NCI-H345 (cell line): ENCODE measurements around the gene CABCOCO1.
A peak's percentile ranks its signal among the peaks of the same experiment; 100 is the strongest.
"Not testable (repeated sequence)": the region's sequence is repeated elsewhere in the genome, so short reads cannot be mapped to it uniquely, and the experiment has no call there.

ENCODE experiments used
- DNase-seq: peaks from one replicate; lab custom pipeline; 2025; lab: John Stamatoyannopoulos, UW

CABCOCO1 gene

DNA sequence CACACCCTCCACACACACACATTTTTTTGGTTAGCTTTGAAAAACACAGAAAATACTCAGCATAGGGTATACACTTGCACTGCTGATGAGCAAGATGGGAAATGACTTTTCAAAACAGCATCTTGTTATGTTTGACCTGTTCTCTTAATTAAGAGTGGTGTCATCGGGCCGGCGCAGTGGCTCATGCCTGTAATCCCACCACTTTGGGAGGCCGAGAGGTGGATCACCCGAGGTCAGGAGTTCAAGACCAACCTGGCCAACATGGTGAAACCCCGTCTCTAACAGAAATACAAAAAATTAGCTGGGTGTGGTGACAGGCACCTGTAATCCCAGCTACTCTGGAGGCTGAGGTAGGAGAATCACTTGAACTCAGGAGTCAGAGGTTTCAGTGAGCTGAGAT lies 56.7 kb downstream of the CABCOCO1 start:
- DNase-seq: not testable (repeated sequence)

- no peak for DNase-seq
Measured at GRCh38 chr10:61719906-61720305, 57.2 kb downstream of the CABCOCO1 start.

- DNase-seq: no peak
Measured at GRCh38 chr10:61721431-61721830, 58.7 kb downstream of the CABCOCO1 start.

DNA sequence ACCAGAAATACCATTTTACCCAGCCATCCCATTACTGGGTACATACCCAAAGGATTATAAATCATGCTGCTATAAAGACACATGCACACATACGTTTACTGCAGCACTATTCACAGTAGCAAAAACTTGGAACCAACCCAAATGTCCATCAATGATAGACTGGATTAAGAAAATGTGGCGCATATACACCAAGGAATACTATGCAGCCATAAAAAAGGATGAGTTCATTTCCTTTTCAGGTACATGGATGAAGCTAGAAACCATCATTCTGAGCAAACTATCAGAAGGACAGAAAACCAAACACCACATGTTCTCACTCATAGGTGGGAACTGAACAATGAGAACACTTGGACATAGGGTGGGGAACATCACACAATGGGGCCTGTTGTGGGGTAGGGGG lies 62.5 kb downstream of the CABCOCO1 start:
- DNase-seq: not testable (repeated sequence)

DNA sequence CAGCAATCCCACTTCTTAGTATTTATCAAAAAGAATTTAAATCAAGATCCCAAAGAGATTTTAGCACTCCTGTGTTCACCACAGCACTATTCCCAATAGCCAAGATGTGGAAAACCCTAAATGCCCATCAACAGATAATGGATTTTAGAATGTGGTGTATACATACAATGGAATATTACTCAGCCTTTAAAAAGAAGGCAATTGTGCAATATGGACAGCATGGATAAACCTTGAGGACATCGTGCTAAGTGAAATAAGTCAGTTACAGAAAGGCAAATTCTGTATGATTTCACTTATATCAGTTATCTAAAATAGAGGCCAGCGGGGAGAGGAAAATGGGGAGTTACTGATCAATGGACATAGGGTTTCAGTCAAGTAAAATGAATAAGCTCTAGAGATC lies 66.9 kb downstream of the CABCOCO1 start:
- DNase-seq: no peak

DNA sequence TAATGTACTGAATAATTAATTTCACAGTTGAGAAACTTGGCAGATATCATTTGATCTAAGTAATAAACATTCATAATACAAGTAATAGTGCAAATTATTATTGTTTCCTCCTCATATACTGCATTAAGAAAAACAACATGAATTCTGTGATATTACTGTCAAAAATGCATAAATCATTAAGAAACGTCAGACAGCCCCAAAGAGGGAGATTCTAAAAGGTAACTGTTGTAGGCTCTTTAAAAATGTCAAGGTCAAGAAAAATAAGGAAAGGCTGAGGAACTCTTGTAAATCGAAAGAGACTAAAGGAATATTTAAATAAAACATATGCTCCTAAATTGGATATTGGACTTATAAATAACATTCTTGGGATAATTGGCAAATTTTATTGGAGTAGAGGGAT lies 67.9 kb downstream of the CABCOCO1 start:
- no peak for DNase-seq

GRCh38 chr10:61731638-61732037 lies 68.9 kb downstream of the CABCOCO1 start:
- DNase-seq: no peak

DNA sequence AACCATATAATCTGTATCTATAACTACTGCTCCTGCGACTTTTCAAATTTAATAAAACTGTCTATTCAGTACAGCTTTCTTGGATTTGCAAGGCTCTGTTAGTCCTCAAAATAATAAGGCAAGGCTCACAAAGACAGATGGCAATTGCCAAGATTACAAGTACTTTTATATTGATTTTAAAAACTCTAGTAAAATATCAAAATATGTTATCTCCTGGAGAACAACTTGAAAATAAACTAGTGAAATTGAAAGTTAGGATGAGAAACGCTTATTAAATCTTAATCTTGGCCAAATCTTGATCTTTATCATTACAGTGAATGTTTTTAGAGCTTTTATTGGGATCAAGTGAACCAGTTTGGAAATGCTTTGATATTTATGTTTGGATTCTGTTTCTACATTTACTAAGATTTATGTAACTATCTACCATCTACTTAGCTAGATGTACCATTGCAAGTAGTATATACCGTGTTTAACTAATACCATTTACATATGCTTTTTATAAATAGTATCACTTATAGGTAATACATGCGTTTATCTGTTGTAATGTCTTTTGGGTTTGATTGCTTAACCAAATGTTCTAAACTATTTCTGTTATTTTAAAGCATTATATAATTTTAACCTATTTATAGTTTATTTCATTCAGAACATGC lies 70.0 kb downstream of the CABCOCO1 start:
- no peak for DNase-seq

- peak; percentile 35 for DNase-seq
Measured at GRCh38 chr10:61733358-61733940, 70.7 kb downstream of the CABCOCO1 start.

- no peak for DNase-seq
Measured at GRCh38 chr10:61735882-61736281, 73.2 kb downstream of the CABCOCO1 start.

- not testable (repeated sequence) for DNase-seq
Measured at GRCh38 chr10:61737455-61737854, 74.7 kb downstream of the CABCOCO1 start.

- no peak for DNase-seq
Measured at GRCh38 chr10:61742812-61743211, 80.1 kb downstream of the CABCOCO1 start.

DNA sequence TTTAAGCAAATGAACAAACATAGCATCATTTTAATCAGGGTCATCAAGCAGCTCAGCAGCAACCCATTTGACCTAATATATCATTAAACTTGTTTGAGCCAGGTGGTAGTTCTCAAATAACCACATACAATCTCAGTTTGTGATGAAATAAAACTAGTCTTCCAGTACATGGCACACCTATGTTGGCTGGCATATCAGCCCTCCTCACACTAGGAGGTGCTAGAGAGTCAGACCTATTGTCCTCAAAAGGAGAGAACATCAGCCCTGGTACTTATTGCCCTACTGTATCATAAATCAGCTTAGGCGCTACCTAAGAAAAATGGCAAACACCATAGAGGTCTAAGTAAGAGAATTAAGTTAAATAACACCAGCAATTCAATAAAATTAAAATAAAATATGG lies 81.7 kb downstream of the CABCOCO1 start:
- DNase-seq: no peak

DNA sequence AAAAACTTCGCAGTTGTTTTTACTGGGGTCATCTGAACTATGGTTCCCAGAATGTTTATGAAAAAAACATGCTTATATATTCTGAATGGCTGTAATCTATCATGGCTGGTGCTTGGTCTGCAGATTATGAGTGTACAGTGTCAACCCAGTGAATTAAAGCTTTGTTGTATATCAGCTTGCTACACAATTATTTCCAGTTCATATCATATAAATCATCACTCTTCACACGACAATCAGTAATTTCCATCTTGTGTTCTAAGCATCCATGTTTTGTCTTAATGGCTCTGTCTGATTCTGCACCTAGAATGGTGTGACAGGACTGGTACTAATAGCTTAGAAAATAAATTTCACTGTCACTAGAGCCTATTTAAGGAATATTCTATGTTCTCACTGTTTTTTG lies 83.6 kb downstream of the CABCOCO1 start:
- DNase-seq: no peak

DNA sequence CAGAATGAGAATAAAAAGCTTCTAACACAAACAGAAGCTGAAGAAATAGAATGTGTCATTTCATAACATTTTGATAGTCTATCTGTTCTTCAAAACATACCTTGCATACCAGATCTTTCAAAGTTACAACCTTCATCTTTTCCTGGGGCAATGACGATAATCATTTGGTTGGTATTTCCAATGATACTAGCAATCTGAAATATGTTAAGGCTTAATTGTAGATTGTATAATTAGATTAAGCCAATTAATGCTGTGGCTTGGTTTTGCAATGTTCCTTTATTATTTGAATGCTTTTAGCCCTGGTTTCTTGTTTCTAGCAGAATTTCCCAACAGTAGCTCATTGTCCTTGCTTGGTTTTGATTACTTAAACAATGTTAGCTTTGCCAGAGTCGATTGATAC lies 84.6 kb downstream of the CABCOCO1 start:
- no peak for DNase-seq

GRCh38 chr10:61749291-61749690 lies 86.6 kb downstream of the CABCOCO1 start:
- no peak for DNase-seq

GRCh38 chr10:61750943-61751471 lies 88.3 kb downstream of the CABCOCO1 start:
- peak; percentile 6 for DNase-seq

DNA sequence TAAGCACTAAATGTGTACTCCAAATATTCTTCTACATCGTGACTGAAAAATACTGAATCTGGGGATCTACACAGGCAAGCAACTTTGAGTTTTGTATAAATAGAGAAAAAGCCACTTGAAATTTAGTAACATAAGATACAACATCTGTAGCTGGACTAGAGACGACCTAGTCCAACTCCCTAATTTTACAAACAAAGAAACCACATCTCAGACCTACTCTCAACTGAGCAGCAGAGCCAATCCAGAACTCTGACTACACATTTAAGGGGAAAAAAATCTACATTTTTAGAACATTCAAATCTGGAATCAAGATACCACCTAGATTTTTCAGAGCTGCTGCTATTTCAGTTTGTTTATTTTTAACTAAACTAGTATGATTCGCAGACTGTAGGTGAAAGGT lies 88.9 kb downstream of the CABCOCO1 start:
- DNase-seq: no peak

GRCh38 chr10:61752111-61753011 lies 89.6 kb downstream of the CABCOCO1 start:
- no peak for DNase-seq

- DNase-seq: no peak
Measured at GRCh38 chr10:61753453-61753852, 90.7 kb downstream of the CABCOCO1 start.

- no peak for DNase-seq
Measured at GRCh38 chr10:61754587-61755550, 92.1 kb downstream of the CABCOCO1 start.

DNA sequence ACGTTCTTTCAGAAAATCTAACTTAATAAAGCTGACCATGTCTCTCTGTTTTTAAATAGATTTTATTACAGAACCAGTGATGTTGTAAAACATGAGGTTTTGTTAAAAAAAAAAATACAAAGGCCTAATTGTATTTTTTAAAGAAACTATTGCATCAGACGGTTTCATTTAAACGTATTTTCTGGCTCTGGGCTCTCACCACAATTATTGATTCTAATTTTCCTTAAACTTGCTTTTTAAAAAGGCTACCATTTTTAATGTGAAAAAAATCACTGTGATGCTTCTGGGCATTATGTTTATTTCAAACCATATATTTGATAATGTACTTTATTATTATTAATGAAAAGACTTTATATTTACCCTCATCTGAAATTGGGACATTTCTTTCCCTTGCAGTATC lies 94.3 kb downstream of the CABCOCO1 start:
- no peak for DNase-seq
